ENCODE data around the gene YEATS4. TPM values are rescaled to one million over a fixed set of nuclear protein-coding genes. Genes with fewer than 3 reads are reported as not detected.
A peak's percentile ranks its signal among the peaks of the same experiment; 100 is the strongest.

The YEATS4 gene
- total RNA-seq, 2 experiments from 2014 or later = 26.2 TPM

DNA sequence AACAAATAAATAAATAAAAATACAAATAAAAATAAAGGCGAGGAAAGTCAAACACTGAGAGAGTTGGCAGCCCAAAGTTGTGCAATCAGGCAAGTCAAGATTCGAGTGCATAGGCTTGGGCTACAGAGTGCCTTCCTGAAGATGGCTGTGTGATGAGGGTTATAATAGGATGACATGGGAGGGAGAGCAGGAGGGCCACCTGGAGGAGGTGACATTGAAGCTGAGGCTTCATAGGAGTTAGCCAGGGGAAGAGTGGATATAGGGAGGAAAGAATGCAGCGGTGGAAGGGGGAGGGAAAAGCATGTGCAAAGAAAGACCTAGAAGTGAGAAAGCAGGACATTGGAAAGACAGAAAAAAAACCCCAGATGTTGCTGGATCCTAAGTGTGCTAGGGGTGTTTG lies 53.1 kb downstream of the YEATS4 start:
- Mint-ChIP-seq H3K4me3 (no peak overlapping the region), H3K4me1 (ENCODE audit: low read depth) (no peaks in the 10 kb centered on the region), H3K36me3 (ENCODE audit: low read depth) (no peaks in the 10 kb centered on the region), H3K9me3 (no peaks in the 10 kb centered on the region), H3K27me3 (no peaks in the 10 kb centered on the region), H3K27ac (no peak overlapping the region)
- Histone ChIP-seq H3K9me3 (ENCODE audit: control insufficient read depth in 1 of 2, insufficient read depth in 1 of 2, low read length in 2 of 2) (no peaks in the 10 kb centered on the region), H3K36me3 (ENCODE audit: insufficient read depth, low read length) (no peaks in the 10 kb centered on the region), H3K27me3 (ENCODE audit: control insufficient read depth in 1 of 2, insufficient read depth in 2 of 2, low read length in 2 of 2) (no peaks in the 10 kb centered on the region), H3K4me3 (ENCODE audit: low read length) (no peak overlapping the region), H3K4me1 (ENCODE audit: insufficient read depth, low read length) (no peaks in the 10 kb centered on the region), H3K27ac (ENCODE audit: low read depth in 1 of 2, low read length in 2 of 2) (no peak overlapping the region)
- TF ChIP-seq, protein P1, sequence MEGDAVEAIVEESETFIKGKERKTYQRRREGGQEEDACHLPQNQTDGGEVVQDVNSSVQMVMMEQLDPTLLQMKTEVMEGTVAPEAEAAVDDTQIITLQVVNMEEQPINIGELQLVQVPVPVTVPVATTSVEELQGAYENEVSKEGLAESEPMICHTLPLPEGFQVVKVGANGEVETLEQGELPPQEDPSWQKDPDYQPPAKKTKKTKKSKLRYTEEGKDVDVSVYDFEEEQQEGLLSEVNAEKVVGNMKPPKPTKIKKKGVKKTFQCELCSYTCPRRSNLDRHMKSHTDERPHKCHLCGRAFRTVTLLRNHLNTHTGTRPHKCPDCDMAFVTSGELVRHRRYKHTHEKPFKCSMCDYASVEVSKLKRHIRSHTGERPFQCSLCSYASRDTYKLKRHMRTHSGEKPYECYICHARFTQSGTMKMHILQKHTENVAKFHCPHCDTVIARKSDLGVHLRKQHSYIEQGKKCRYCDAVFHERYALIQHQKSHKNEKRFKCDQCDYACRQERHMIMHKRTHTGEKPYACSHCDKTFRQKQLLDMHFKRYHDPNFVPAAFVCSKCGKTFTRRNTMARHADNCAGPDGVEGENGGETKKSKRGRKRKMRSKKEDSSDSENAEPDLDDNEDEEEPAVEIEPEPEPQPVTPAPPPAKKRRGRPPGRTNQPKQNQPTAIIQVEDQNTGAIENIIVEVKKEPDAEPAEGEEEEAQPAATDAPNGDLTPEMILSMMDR (IDR thresholded peaks at IDR 0.05) = no peak
- no peak for ATAC-seq (ENCODE audit: poor library complexity)
- intact Hi-C loops (cut with DNase I, micrococcal nuclease) = no loop called here
- ChIA-PET CTCF (no interaction called here), POLR2A (no interaction called here)
- DNase-seq = no peak

DNA sequence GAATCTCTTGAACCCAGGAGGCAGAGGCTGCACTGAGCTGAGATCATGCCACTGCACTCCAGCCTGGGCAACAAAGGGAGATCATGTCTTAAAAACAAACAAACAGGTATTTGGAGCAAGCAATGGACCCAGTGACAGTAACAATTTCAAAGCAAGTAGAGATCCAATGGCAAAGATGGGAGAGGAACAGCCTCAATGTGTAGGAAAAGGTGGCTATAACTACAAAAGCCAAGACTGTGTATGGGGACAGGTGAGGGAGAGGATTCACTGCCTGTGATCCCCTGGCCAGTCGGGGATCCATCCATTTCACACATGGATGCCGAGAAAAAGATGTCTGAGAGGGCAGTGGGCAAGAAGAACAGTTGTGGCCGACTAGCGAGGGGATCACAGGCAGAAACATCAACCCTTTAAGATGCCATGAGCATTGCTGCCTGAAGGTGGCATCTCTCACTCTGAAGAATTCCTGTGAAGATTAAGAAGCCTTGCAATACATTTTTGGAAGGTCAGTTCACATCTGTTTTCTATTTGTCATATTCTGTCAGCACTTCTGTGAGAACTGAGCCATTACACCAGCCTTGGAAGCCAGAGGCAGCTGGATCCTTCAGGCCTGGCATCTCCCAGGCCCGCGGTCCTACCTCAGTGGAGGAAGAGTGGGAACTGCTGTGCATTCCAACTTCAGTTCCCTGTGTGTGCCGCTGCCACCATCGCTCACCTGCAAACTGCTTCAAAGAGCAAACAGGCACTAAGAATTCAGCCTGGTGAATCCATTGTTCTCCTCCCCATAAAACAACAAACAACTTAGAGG lies 56.1 kb downstream of the YEATS4 start:
- intact Hi-C loops (cut with DNase I, micrococcal nuclease) = loop anchor here in 1 of 2 experiments (2.0 kb wide), 1 partner anchor 157 kb away; no protein-coding TSS in a partner anchor
- POLR2A ChIA-PET = no interaction called here
- Histone ChIP-seq H3K36me3 (ENCODE audit: insufficient read depth, low read length) (no peaks in the 10 kb centered on the region), H3K4me1 (ENCODE audit: insufficient read depth, low read length) (no peaks in the 10 kb centered on the region), H3K27me3 (ENCODE audit: control insufficient read depth in 1 of 2, insufficient read depth in 2 of 2, low read length in 2 of 2) (no peaks in the 10 kb centered on the region), H3K4me3 (ENCODE audit: low read length) (no peak overlapping the region), H3K9me3 (ENCODE audit: control insufficient read depth in 1 of 2, insufficient read depth in 1 of 2, low read length in 2 of 2) (no peaks in the 10 kb centered on the region), H3K27ac (ENCODE audit: low read depth in 1 of 2, low read length in 2 of 2) (no peak overlapping the region)
- CTCF ChIA-PET = no interaction called here
- DNase-seq (peak in 3 of 14 experiments; percentile 5 to 21 (median 21)), ATAC-seq (ENCODE audit: poor library complexity) (no peak)
- Mint-ChIP-seq H3K9me3 (no peaks in the 10 kb centered on the region), H3K4me1 (ENCODE audit: low read depth) (no peaks in the 10 kb centered on the region), H3K4me3 (no peak overlapping the region), H3K27ac (no peak overlapping the region), H3K36me3 (ENCODE audit: low read depth) (no peaks in the 10 kb centered on the region), H3K27me3 (no peaks in the 10 kb centered on the region)
- TF ChIP-seq, protein P1 (IDR thresholded peaks at IDR 0.05) = peak; percentile 14

DNA sequence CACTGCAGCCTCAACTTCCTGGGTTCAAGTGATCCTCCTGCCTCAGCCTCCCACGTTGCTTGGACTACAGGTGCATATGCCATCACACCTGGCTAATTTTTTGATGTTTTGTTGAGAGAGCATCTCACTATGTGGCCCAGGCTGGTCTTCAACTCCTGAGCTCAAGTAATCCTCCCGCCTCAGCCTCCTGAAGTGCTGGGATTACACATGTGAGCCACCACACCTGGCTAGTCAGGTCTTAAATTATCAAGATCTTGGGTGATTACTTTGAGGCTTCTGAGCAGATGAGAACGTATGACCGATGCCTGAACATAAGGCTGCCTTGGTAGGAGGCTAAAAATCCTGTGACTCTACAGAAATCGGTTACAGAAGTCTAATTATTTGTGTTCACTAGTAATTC lies 57.7 kb downstream of the YEATS4 start:
- Mint-ChIP-seq H3K9me3 (no peaks in the 10 kb centered on the region), H3K36me3 (ENCODE audit: low read depth) (no peaks in the 10 kb centered on the region), H3K27ac (no peak overlapping the region), H3K27me3 (no peaks in the 10 kb centered on the region), H3K4me1 (ENCODE audit: low read depth) (no peaks in the 10 kb centered on the region), H3K4me3 (no peak overlapping the region)
- Histone ChIP-seq H3K4me1 (ENCODE audit: insufficient read depth, low read length) (no peaks in the 10 kb centered on the region), H3K36me3 (ENCODE audit: insufficient read depth, low read length) (no peaks in the 10 kb centered on the region), H3K9me3 (ENCODE audit: control insufficient read depth in 1 of 2, insufficient read depth in 1 of 2, low read length in 2 of 2) (no peaks in the 10 kb centered on the region), H3K27me3 (ENCODE audit: control insufficient read depth in 1 of 2, insufficient read depth in 2 of 2, low read length in 2 of 2) (no peaks in the 10 kb centered on the region), H3K4me3 (ENCODE audit: low read length) (no peak overlapping the region), H3K27ac (ENCODE audit: low read depth in 1 of 2, low read length in 2 of 2) (no peak overlapping the region)
- ATAC-seq (ENCODE audit: poor library complexity) (no peak), DNase-seq (no peak)
- intact Hi-C loops (cut with DNase I, micrococcal nuclease) = no loop called here
- TF ChIP-seq, protein P1 (IDR thresholded peaks at IDR 0.05) = no peak
- ChIA-PET CTCF (no interaction called here), POLR2A (no interaction called here)

All from CD4-positive, alpha-beta T cell (primary cell).